CD4-positive, alpha-beta T cell (primary cell): ENCODE results near the gene APOO. TPM values are rescaled to one million over a fixed set of nuclear protein-coding genes. Genes with fewer than 3 reads are reported as not detected.

Source experiments
- ATAC-seq: fragments of 200-7000 bp; cut with Tn5 transposase; one replicate; pipeline ENCODE4 v1.10.0; 2022; ENCODE audit warnings: mild to moderate bottlenecking; ENCODE audit not compliant: poor library complexity
- CTCF ChIA-PET: fragments of 350-600 bp; sonication (Branson Sonifier 250); formaldehyde crosslinking; loops from one replicate; lab custom pipeline; 2021; ENCODE audit warnings: antibody characterized with exemption, inconsistent platforms; lab: Charles Lee
- POLR2A ChIA-PET: fragments of 350-600 bp; sonication (Branson Sonifier 250); formaldehyde crosslinking; loops from one replicate; lab custom pipeline; 2021; ENCODE audit warnings: antibody characterized with exemption, inconsistent platforms; lab: Charles Lee
- DNase-seq, 14 experiments: peaks; one replicate each; pipeline ENCODE4 v3.0.0-alpha.2; 2013 to 2020; ENCODE audit warnings: mixed read lengths in 2 of 14
- H3K27ac ChIP-seq, 2 donors: one replicate each; pipeline versions ENCODE4 v1.5.1 to v1.7.0; 2013; ENCODE audit warnings: low read length in 2 of 2, low read depth in 1 of 2, mild to moderate bottlenecking in 1 of 2
- H3K27me3 ChIP-seq, 2 experiments: 1 replicate in 1 of 2; 2 replicates in 1 of 2; pipeline versions ENCODE4 v1.6.1 to v1.7.0; 2013; ENCODE audit warnings: low read length in 2 of 2, control low read depth in 1 of 2, mild to moderate bottlenecking in 1 of 2, moderate library complexity in 1 of 2; ENCODE audit not compliant: insufficient read depth in 2 of 2, control insufficient read depth in 1 of 2
- H3K36me3 ChIP-seq: one replicate; pipeline ENCODE4 v1.6.1; 2013; ENCODE audit warnings: low read length, control low read depth; ENCODE audit not compliant: insufficient read depth
- H3K4me1 ChIP-seq: one replicate; pipeline ENCODE4 v1.6.1; 2013; ENCODE audit warnings: low read length, control low read depth; ENCODE audit not compliant: insufficient read depth
- H3K4me3 ChIP-seq: one replicate; pipeline ENCODE4 v1.5.1; 2013; ENCODE audit warnings: mild to moderate bottlenecking, low read length, moderate library complexity
- H3K9me3 ChIP-seq, 2 experiments: 1 replicate in 1 of 2; 2 replicates in 1 of 2; pipeline versions ENCODE4 v1.6.1 to v1.7.0; 2013; ENCODE audit warnings: low read length in 2 of 2, mild to moderate bottlenecking in 2 of 2, control low read depth in 1 of 2, moderate library complexity in 1 of 2; ENCODE audit not compliant: control insufficient read depth in 1 of 2, insufficient read depth in 1 of 2
- H3K27ac Mint-ChIP-seq: one replicate; pipeline ENCODE4 v1.8.0; 2020; ENCODE audit warnings: mixed read lengths
- H3K27me3 Mint-ChIP-seq: one replicate; pipeline ENCODE4 v1.8.0; 2021; ENCODE audit warnings: mixed read lengths
- H3K36me3 Mint-ChIP-seq: one replicate; pipeline ENCODE4 v1.8.0; 2021; ENCODE audit warnings: low read depth, mixed read lengths
- H3K4me1 Mint-ChIP-seq: one replicate; pipeline ENCODE4 v1.8.0; 2021; ENCODE audit warnings: low read depth, mixed read lengths
- H3K4me3 Mint-ChIP-seq: one replicate; pipeline ENCODE4 v1.8.0; 2020; ENCODE audit warnings: mild to moderate bottlenecking, mixed read lengths
- H3K9me3 Mint-ChIP-seq: one replicate; pipeline ENCODE4 v1.8.0; 2020; ENCODE audit warnings: mixed read lengths
- intact Hi-C, 2 experiments: fragments of 100-400 bp; cut with DNase I in 1 of 2; cut with micrococcal nuclease in 1 of 2; formaldehyde crosslinking; loops; one replicate each; pipeline versions ENCODE4 v1.15.1 to v1.9.0; 2023 to 2025; cut with DNase I, micrococcal nuclease
- total RNA-seq, 174 experiments: library from RNA in 2 of 174; stranded (reverse) in 2 of 174; gene quantifications; one replicate each; pipeline ENCODE4 v1.2.3 and lab custom pipeline; 2021 to 2026
- TF ChIP-seq, protein P1 (sequence below): fragments of 200-600 bp; IDR thresholded peaks from one replicate; pipeline ENCODE4 v1.8.0; 2022; ENCODE audit warnings: antibody characterized with exemption, mild to moderate bottlenecking

Gene APOO
- total RNA-seq, 2 experiments from 2014 or later: 3.3 to 4.9 TPM

DNA sequence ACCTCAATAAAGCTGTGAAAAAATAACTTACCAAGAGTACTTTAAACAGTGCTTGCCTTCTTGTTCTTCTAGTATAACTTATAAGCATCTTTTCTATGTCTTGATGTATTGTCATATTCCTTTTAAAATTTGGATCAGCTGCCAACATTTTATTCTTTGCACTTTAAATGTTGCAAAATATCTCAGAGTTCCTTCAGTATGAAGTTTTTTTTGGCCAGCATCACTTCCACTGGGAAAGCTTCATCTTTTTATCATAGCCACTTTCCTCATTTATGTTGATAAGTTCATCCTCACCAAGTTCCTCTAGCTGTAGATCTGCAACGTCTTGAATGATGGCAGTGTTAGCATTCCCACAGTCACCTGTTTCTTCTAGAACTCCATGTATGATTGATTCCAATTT, 24.3 kb upstream of the APOO start:
- Mint-ChIP-seq H3K4me3 (no peak overlapping the region), H3K9me3 (no peaks in the 10 kb centered on the region), H3K27ac (peak overlapping the region; percentile 82), H3K36me3 (no peaks in the 10 kb centered on the region), H3K4me1 (peaks cover 17% of the 10 kb centered on the region), H3K27me3 (no peaks in the 10 kb centered on the region)
- intact Hi-C loops: no loop called here
- Histone ChIP-seq H3K27ac (peak overlapping the region in 1 of 2 donors; percentile 23), H3K4me3 (no peak overlapping the region), H3K4me1 (peaks cover 6% of the 10 kb centered on the region), H3K9me3 (no peaks in the 10 kb centered on the region), H3K27me3 (no peaks in the 10 kb centered on the region), H3K36me3 (no peaks in the 10 kb centered on the region)
- ChIA-PET CTCF (no interaction called here), POLR2A (interaction anchor here (0.8 to 1.2 kb wide), 2 partner anchors 21 to 94 kb away, joined by 3 to 5 read pairs; no protein-coding TSS in a partner anchor)
- TF ChIP-seq, protein P1, sequence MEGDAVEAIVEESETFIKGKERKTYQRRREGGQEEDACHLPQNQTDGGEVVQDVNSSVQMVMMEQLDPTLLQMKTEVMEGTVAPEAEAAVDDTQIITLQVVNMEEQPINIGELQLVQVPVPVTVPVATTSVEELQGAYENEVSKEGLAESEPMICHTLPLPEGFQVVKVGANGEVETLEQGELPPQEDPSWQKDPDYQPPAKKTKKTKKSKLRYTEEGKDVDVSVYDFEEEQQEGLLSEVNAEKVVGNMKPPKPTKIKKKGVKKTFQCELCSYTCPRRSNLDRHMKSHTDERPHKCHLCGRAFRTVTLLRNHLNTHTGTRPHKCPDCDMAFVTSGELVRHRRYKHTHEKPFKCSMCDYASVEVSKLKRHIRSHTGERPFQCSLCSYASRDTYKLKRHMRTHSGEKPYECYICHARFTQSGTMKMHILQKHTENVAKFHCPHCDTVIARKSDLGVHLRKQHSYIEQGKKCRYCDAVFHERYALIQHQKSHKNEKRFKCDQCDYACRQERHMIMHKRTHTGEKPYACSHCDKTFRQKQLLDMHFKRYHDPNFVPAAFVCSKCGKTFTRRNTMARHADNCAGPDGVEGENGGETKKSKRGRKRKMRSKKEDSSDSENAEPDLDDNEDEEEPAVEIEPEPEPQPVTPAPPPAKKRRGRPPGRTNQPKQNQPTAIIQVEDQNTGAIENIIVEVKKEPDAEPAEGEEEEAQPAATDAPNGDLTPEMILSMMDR: no peak
- ATAC-seq: no peak
- no peak for DNase-seq

DNA sequence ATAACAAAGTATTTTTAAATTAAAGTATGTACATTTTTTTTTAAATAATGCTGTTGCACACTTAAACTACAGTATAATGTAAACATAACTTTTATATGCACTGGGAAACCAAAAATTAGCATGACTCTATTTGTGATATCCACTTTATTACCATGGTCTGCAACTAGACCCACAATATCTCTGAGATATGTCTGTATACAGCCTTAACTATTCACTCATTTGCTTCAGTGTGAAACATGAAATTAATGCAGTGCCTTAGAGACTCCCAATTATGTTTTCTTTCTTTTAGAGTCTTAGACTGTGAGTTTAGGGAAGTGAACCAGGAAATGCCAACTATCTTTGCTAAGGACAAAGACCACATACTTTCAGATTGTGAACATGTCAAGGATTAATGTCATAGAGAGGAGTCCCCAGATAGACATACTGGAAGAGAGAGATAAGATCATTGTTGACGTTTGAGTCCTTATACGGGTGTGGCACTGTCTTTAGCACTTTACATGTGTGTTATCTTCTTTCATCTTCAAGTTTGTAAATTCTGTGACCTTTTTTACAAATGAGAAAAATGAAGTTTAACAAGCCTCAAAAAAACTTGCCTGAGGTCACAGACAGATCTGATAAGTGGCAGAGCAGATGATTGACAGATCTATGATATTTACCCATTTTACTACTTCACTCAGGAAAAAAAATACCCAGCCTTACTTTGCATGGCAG, 23.3 kb upstream of the APOO start:
- Mint-ChIP-seq H3K27ac (peak overlapping the region; percentile 82), H3K27me3 (no peaks in the 10 kb centered on the region), H3K9me3 (no peaks in the 10 kb centered on the region), H3K36me3 (no peaks in the 10 kb centered on the region), H3K4me1 (peaks cover 17% of the 10 kb centered on the region), H3K4me3 (no peak overlapping the region)
- POLR2A ChIA-PET: interaction anchor here (0.8 to 1.2 kb wide), 2 partner anchors 22 to 95 kb away, joined by 3 to 5 read pairs; no protein-coding TSS in a partner anchor
- H3K27me3 ChIP-seq: no peaks in the 10 kb centered on the region
- no peaks in the 10 kb centered on the region for H3K36me3 ChIP-seq
- DNase-seq (peak in 3 of 14 experiments; percentile 38 to 73 (median 46)), ATAC-seq (peak; percentile 96)
- intact Hi-C loops: loop anchor here in 1 of 2 experiments (1.0 kb wide), 1 partner anchor 24 kb away; the partner anchor contains the start of gene APOO
- H3K4me3 ChIP-seq: no peak overlapping the region
- CTCF ChIA-PET: interaction anchor here (2.1 kb wide), 1 partner anchor 23 kb away, joined by 4 read pairs; the partner anchor contains the start of genes APOO and CXorf58
- H3K9me3 ChIP-seq: no peaks in the 10 kb centered on the region
- TF ChIP-seq, protein P1: no peak
- H3K4me1 ChIP-seq: peaks cover 6% of the 10 kb centered on the region
- H3K27ac ChIP-seq: no peak overlapping the region

DNA sequence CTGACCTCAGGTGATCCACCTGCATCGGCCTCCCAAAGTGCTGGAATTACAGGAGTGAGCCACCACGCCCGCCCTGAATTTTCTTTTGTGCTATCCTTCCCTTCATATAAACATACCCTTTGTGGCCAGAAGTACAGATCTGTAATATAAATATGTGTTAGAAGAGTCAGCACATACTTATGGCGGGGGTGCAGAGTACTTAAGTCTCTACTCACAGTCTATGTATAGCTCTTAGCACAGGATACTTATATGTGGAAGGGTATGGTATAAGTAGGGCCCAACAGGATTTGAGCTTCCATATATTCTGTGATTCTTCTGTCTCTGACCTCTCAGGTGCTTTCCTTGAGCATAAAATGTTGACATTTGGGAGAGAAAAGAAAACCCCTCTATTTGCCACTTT, 18.3 kb upstream of the APOO start:
- no peaks in the 10 kb centered on the region for H3K9me3 ChIP-seq
- Mint-ChIP-seq H3K4me3 (no peak overlapping the region), H3K9me3 (no peaks in the 10 kb centered on the region), H3K27ac (no peak overlapping the region), H3K36me3 (no peaks in the 10 kb centered on the region), H3K4me1 (peaks cover 3% of the 10 kb centered on the region), H3K27me3 (no peaks in the 10 kb centered on the region)
- peaks cover 2% of the 10 kb centered on the region for H3K4me1 ChIP-seq
- ChIA-PET CTCF (interaction anchor here (1.4 kb wide), 1 partner anchor 18 kb away, joined by 3 read pairs; the partner anchor contains the start of genes APOO and CXorf58), POLR2A (no interaction called here)
- no peaks in the 10 kb centered on the region for H3K36me3 ChIP-seq
- intact Hi-C loops: no loop called here
- no peak for DNase-seq
- no peak overlapping the region for H3K4me3 ChIP-seq
- H3K27me3 ChIP-seq: no peaks in the 10 kb centered on the region
- H3K27ac ChIP-seq: no peak overlapping the region
- no peak for ATAC-seq
- TF ChIP-seq, protein P1: no peak
